Epithelial cell of esophagus (primary cell): ENCODE measurements around the gene SFMBT2.
"Not testable (repeated sequence)": the region's sequence is repeated elsewhere in the genome, so short reads cannot be mapped to it uniquely, and the experiment has no call there.

Experiments used
- DNase-seq: peaks from one replicate; pipeline ENCODE4 v3.0.0; 2010; ENCODE audit warnings: low read depth
- H3K4me3 ChIP-seq: 2 replicates; pipeline ENCODE4 v1.5.1; 2011; ENCODE audit warnings: mild to moderate bottlenecking, low read length, control low read depth
- TF ChIP-seq, protein P1 (sequence below): IDR thresholded peaks from 2 replicates; pipeline ENCODE4 v1.5.1; 2011; ENCODE audit warnings: low read depth, mild to moderate bottlenecking, low read length, control low read depth, inconsistent platforms; ENCODE audit not compliant: insufficient read depth; ENCODE audit errors: missing control alignments

The SFMBT2 gene

DNA sequence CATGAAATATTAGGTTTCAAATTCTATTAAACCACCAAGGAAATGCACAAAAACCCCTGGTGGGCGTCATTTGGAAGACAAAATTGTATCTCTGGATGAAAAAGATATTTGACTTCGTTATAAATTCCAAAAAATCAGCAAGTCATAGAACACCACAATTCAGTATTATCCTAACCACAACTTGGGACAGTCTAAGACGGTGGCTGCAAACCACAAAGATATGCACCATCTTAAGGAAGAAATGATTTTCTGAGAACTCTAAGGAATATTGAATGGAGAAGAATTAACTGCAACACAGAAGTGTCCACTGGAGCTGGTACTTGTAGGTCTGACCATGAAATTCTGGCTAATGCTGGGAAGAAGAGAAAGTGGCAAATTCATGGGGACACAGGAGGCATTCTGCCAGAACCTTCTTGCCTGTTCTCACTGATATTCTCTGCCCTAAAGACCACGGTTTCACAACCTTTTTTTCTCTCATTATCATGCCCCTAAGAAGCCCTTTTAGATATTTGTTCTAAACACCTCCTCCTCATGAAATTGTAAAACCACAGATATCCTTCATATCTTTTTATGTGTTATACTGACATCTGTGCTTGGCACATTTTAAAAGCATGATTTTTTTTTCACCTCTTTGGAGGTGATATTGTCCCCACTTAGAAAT, 92.9 kb downstream of the SFMBT2 start:
- TF ChIP-seq, protein P1, sequence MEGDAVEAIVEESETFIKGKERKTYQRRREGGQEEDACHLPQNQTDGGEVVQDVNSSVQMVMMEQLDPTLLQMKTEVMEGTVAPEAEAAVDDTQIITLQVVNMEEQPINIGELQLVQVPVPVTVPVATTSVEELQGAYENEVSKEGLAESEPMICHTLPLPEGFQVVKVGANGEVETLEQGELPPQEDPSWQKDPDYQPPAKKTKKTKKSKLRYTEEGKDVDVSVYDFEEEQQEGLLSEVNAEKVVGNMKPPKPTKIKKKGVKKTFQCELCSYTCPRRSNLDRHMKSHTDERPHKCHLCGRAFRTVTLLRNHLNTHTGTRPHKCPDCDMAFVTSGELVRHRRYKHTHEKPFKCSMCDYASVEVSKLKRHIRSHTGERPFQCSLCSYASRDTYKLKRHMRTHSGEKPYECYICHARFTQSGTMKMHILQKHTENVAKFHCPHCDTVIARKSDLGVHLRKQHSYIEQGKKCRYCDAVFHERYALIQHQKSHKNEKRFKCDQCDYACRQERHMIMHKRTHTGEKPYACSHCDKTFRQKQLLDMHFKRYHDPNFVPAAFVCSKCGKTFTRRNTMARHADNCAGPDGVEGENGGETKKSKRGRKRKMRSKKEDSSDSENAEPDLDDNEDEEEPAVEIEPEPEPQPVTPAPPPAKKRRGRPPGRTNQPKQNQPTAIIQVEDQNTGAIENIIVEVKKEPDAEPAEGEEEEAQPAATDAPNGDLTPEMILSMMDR: no peak
- H3K4me3 ChIP-seq: no peak overlapping the region
- DNase-seq: no peak

DNA sequence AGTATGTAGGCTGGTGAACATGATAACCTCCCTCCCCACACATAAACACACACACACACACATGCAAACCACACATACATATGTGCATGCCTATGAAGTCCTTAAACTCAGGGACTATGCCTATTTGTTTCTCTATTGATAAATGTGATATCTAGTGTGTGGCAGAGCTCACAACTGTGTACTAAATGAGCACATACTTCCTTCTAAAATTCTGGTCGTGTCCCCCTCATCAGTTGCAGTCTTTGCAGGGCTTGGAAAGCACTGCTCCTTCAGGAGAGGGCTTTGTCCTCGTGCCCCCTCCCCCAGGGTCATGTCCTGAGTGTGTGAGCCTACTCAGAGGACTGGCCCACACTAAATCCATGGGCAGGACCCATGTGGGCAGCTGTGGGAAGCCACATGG, 94.0 kb downstream of the SFMBT2 start:
- no peak for DNase-seq
- TF ChIP-seq, protein P1: no peak
- H3K4me3 ChIP-seq: no peak overlapping the region

DNA sequence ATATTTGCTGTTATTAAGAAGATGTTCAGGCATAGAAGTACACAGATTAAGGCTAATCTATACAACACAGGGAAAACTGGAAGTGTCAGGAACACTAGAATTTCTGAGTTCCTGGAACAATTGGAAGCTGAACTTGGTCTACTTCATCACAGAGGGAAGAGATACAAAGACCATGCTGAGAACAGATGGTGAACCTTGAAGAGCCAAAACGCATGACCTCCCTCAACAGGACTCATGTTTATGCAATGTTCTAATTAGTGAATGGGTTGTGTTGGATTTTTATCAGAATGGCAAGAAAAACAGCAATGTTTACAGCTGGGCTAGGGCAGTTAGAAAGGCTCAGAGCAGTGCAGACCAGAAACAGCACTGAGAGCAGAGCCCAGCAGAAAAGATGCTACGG, 94.9 kb downstream of the SFMBT2 start:
- TF ChIP-seq, protein P1: no peak
- no peak for DNase-seq
- no peak overlapping the region for H3K4me3 ChIP-seq

DNA sequence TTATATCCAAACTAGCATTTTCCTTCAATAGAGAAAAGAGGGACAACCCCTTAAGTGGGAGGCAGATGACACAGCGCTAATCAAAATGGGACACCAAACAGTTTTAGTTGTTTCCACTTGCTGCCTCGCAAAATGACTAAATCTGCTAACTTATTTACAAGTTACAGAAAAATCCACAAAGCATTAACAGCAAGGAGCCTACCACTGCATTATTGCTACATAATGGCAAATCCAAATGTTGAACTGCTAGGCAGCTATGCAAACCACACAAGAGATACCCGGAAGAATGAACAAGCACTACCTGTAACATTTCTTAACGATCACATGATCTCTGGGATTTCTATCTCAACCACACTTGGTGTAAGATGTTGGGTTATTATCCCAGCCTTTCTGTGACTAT, 96.7 kb downstream of the SFMBT2 start:
- no peak overlapping the region for H3K4me3 ChIP-seq
- DNase-seq: no peak
- TF ChIP-seq, protein P1: no peak

DNA sequence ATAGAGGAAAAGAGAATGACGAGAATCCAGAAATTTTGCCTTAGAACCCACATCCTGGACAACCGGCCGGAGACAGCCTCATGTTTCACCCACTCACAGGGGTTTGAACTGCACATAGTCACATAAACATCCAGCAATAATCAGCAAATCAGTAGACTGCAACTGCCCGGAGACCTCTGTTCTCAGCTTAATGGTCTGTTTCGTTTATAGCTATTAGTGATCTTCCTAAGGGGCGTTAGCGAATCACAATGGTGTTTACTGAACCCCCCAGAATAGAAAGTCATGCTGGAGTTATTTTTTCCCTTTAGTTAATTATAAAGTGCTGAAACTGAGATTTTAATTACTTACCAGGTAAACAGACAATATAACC, 98.4 kb downstream of the SFMBT2 start:
- DNase-seq: no peak
- H3K4me3 ChIP-seq: no peak overlapping the region
- TF ChIP-seq, protein P1: no peak

DNA sequence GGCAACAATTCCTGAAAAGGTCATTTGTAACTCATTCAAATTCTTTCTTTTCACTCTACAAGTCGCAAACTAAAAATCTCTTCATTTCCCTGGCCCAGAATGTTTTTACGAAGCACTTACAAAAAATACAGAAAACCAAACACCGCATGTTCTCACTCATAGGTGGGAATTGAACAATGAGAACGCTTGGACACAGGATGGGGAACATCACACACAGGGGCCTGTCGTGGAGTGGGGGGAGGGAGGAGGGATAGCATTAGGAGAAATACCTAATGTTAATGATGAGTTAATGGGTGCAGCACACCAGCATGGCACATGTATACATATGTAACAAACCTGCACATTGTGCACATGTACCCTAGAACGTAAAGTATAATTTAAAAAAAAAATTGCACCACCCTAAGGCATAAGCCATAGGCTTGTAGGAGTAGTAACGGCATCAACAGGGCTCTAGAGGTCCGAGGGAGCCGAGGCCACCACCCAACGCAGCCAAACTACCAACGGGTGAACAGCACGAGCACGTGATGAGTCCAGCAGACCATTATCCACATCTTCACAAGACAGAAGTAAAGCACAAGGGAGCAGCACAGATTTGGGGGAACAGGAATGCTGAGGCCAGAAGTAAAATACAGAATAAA, 98.9 kb downstream of the SFMBT2 start:
- not testable (repeated sequence) for DNase-seq, H3K4me3 ChIP-seq

DNA sequence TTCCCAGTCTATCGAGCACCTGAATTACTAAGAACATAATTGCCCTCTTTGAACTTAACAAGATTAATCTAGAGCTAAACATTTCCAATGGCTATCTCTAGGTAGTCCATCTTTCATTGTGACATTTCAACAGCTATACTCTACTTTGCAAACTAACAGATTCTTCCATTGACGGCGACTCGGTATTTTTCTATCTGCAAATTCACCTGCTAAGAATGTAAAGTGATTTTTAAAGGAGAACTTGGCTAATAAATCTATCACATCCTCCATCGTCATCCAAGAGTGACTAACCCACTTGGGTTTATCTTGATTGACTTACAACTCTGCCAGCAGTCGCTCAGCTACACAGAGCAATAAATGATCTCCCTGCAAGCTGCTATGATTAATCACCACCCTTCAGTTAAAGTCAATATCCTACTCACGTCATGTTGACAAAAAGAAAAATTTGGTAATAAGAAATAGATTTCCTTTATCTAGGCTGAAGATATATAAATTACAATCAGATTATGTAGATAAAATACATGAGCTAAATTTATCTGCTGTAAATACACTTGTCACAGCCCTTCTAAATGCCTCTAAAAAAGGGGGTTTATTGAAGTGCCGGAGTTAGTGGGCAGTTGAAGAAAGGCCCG, 99.5 kb downstream of the SFMBT2 start:
- no peak overlapping the region for H3K4me3 ChIP-seq
- peak; percentile 6 for DNase-seq
- TF ChIP-seq, protein P1: no peak
